Spleen (tissue), 11 donors: ENCODE measurements around the gene ZNF503. TPM values are rescaled to one million over a fixed set of nuclear protein-coding genes. Genes with fewer than 3 reads are reported as not detected.
A peak's percentile ranks its signal among the peaks of the same experiment; 100 is the strongest.

Experiments used
- DNase-seq: peaks from one replicate; pipeline ENCODE4 v3.0.0-alpha.2; 2020
- H3K27ac ChIP-seq, 8 donors: fragments of 200-600 bp; sonication (generic) in 7 of 8; 1 replicate in 4 of 8; 2 replicates in 4 of 8; pipeline versions ENCODE4 v1.5.0 to v1.8.0; 2016 to 2021; ENCODE audit warnings: inconsistent platforms in 4 of 8, mild to moderate bottlenecking in 4 of 8, moderate library complexity in 1 of 8
- H3K27me3 ChIP-seq, 7 donors: fragments of 200-600 bp; sonication (generic) in 6 of 7; replicated peaks in 1 of 7; 1 replicate in 4 of 7; 2 replicates in 3 of 7; pipeline versions ENCODE4 v1.5.0 to v1.8.0; 2016 to 2021; ENCODE audit warnings: inconsistent platforms in 3 of 7, mild to moderate bottlenecking in 1 of 7
- H3K36me3 ChIP-seq, 6 donors: fragments of 200-600 bp; sonication (generic) in 5 of 6; 1 replicate in 4 of 6; 2 replicates in 2 of 6; pipeline versions ENCODE4 v1.5.0 to v1.8.0; 2016 to 2021; ENCODE audit warnings: inconsistent platforms in 2 of 6
- H3K4me1 ChIP-seq, 6 donors: fragments of 200-600 bp; sonication (generic) in 5 of 6; 1 replicate in 3 of 6; 2 replicates in 3 of 6; pipeline versions ENCODE4 v1.5.0 to v1.8.0; 2016 to 2021; ENCODE audit warnings: inconsistent platforms in 3 of 6
- H3K4me3 ChIP-seq, 8 donors: fragments of 200-600 bp; sonication (generic) in 7 of 8; 1 replicate in 4 of 8; 2 replicates in 4 of 8; pipeline versions ENCODE4 v1.5.0 to v1.8.0; 2016 to 2021; ENCODE audit warnings: inconsistent platforms in 4 of 8, mild to moderate bottlenecking in 4 of 8, moderate library complexity in 2 of 8
- H3K9me3 ChIP-seq, 8 donors: fragments of 200-600 bp; sonication (generic) in 7 of 8; 1 replicate in 4 of 8; 2 replicates in 4 of 8; pipeline versions ENCODE4 v1.5.0 to v1.8.0; 2016 to 2021; ENCODE audit warnings: inconsistent platforms in 4 of 8
- POLR2A ChIP-seq, 3 donors: fragments of 450-650 bp; IDR thresholded peaks; one replicate each; pipeline ENCODE4 v1.5.1; 2017; ENCODE audit warnings: antibody characterized with exemption in 3 of 3, mild to moderate bottlenecking in 1 of 3
- POLR2AphosphoS5 ChIP-seq, 3 donors: sonication (generic); formaldehyde crosslinking; IDR thresholded peaks; one replicate each; pipeline ENCODE4 v1.5.1; 2017; ENCODE audit warnings: antibody characterized with exemption in 3 of 3
- WGBS, 5 donors: extraction: QIAGEN DNeasy Blood & Tissue Kit in 3 of 5; methylation state at CpG; one replicate each; pipeline versions ENCODE4 v1.1.5 to v1.1.7; 2013 to 2018; 5-methylcytosine and 5-hydroxymethylcytosine counted together
- intact Hi-C: fragments of 100-400 bp; cut with DNase I; formaldehyde crosslinking; loops from one replicate; pipeline ENCODE4 v1.15.0; 2023; ENCODE audit warnings: low total_unique reads
- polyA plus RNA-seq, 3 donors: library from polyadenylated mRNA; stranded (reverse); fragments of 200-250 nt; gene quantifications; one replicate each; pipeline ENCODE4 v1.2.1, GENCODE V29; 2013
- total RNA-seq, 7 donors: library from RNA; depleted of rRNA in 3 of 7; stranded (reverse); fragments of >200 nt in 3 of 7; fragmentation: NEBNext Ultra II Directional in 4 of 7; extraction: Animal tissue kit (Norgen Biotek cat#: 25700) in 4 of 7; gene quantifications; one replicate each; pipeline versions ENCODE4 v1.1.0 to v1.2.1, GENCODE V29; 2016 to 2021
- TF ChIP-seq, protein P1 (sequence below), 11 experiments: fragments of 200-600 bp in 7 of 11; fragments of 450-650 bp in 4 of 11; sonication (generic) in 4 of 11; IDR thresholded peaks in 8 of 11; conservative IDR thresholded peaks in 3 of 11; 1 replicate in 7 of 11; 2 replicates in 4 of 11; pipeline versions ENCODE4 v1.4.0 to v1.8.0; 2016 to 2021; ENCODE audit warnings: antibody characterized with exemption in 11 of 11, inconsistent platforms in 4 of 11, mild to moderate bottlenecking in 1 of 11
- donor health status: healthy with polysubstance abuse.
- donor health status: DM: no; HTN: no; CAD: no; lungs with moderate emphysema.
- donor health status: DM: no; HTN: no; CAD: no.
- donor health status: Bipolar disorder and iron deficiency.
- donor health status: healthy.
- donor health status: DM: no; HTN: no; CAD: no.
- donor health status: DM: yes; HTN: yes; CAD: no.

Gene ZNF503
- total and polyA plus RNA-seq, 10 donors: 3.2 to 25.6 (median 9.3) TPM

DNA sequence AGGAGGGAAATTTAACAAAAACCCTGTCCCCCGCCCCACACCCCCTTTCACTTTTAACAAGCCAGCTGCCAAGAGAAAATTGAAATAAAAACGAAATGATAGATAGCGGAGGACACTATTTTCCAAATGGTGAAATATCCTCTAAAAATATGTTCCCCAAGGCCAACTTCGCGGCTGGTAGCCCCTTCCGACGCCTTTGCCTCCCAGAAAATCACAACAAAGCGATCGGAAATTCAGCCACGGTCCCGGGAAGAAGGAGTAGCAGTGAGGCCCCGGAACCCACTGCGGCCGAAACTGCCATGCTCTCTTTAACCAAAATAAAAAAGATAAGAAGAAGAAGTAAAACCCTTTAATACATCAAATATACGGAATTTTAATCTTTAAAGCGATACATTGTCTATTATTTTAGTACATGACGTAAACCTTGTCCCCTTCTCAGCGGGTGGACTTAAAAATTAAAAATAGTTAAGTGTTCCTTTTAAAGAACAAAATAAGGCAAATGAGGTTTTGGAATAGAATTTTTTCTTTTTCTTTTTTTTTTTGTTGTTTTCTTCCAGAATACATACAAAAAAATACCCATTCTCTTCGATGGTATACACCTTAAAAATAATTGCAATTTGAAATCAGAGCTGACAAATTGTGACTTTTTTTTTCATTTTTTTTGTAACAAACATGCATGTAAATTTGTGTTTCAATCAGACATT lies 3.9 kb downstream of the ZNF503 start:
- DNase-seq: no peak
- Histone ChIP-seq H3K9me3 (no peaks in the 10 kb centered on the region), H3K36me3 (peaks cover 0 to 13% (median 0%) of the 10 kb centered on the region in 6 donors), H3K27me3 (peaks cover 0 to 100% (median 55%) of the 10 kb centered on the region in 7 donors), H3K27ac (peak overlapping the region; percentile 77 to 95 (median 90)), H3K4me1 (peaks cover 0 to 82% (median 63%) of the 10 kb centered on the region in 6 donors), H3K4me3 (peak overlapping the region; percentile 12 to 90 (median 58))
- intact Hi-C loops: loop anchor here (5.0 kb wide), 1 partner anchor 105 kb away; no protein-coding TSS in a partner anchor
- TF ChIP-seq POLR2A (IDR thresholded peaks at IDR 0.05) (no peak), POLR2AphosphoS5 (IDR thresholded peaks at IDR 0.05) (peak in 1 of 3 donors; percentile 20)
- TF ChIP-seq, protein P1, sequence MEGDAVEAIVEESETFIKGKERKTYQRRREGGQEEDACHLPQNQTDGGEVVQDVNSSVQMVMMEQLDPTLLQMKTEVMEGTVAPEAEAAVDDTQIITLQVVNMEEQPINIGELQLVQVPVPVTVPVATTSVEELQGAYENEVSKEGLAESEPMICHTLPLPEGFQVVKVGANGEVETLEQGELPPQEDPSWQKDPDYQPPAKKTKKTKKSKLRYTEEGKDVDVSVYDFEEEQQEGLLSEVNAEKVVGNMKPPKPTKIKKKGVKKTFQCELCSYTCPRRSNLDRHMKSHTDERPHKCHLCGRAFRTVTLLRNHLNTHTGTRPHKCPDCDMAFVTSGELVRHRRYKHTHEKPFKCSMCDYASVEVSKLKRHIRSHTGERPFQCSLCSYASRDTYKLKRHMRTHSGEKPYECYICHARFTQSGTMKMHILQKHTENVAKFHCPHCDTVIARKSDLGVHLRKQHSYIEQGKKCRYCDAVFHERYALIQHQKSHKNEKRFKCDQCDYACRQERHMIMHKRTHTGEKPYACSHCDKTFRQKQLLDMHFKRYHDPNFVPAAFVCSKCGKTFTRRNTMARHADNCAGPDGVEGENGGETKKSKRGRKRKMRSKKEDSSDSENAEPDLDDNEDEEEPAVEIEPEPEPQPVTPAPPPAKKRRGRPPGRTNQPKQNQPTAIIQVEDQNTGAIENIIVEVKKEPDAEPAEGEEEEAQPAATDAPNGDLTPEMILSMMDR (IDR thresholded peaks at IDR 0.05 in 8 of 11, conservative IDR thresholded peaks at IDR 0.05 in 3 of 11): no peak
- 64 to 84% (median 75%) methylated on average over 19 of the region's 19 CpGs for WGBS, 5 donors

DNA sequence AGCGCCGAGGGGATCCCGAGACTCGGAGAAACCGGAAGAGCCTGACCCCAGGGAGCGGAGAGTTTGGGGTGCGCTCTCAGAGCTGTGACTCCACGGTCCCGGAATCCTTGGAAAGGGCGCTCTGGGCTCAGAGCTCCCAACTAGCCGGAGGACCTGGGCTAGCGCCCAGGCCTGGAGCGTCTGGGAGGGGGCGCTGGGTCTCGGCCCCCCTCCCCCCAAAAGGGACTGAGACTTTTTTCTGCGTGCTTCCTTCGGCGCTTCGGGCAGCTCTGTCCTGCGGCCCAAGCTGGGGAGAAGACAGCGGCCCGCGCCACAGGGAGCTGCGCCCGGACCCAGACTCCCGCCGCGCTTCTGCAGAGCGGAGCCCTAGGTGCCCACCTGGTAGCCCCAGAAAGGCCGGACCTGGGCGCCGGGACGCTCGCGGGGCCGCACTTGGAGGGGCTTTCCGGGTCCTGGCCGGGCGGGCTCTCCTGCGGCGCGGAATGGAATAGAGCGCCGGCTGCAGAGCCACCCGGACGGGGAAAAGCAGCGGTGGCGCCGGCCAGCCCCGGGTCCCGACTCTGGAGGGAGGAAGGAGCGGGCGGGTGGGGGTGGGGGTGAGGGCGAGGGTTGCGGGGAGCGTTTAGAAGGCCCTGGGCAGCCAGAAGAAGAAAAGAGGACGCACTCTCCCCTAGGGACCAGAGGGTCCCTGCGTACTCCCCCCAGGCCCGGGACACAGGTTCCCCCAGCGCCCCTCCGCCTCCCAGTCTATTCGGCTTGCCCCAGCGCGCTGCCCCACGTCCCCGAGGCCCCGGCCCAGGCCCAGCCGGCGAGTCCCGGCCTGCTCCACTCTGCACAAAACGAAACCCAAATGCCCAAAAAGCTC lies 4.7 kb downstream of the ZNF503 start:
- Histone ChIP-seq H3K27ac (peak overlapping the region; percentile 77 to 95 (median 89)), H3K4me1 (peaks cover 0 to 74% (median 55%) of the 10 kb centered on the region in 6 donors), H3K4me3 (peak overlapping the region; percentile 21 to 90 (median 58)), H3K9me3 (no peaks in the 10 kb centered on the region), H3K36me3 (peaks cover 0 to 13% (median 0%) of the 10 kb centered on the region in 6 donors), H3K27me3 (peaks cover 0 to 99% (median 55%) of the 10 kb centered on the region in 7 donors)
- 13 to 25% (median 13%) methylated on average over 43 to 71 of the region's 71 CpGs for WGBS, 5 donors
- intact Hi-C loops: loop anchor here (5.0 kb wide), 1 partner anchor 105 kb away; no protein-coding TSS in a partner anchor
- DNase-seq: no peak
- TF ChIP-seq, protein P1 (IDR thresholded peaks at IDR 0.05 in 8 of 11, conservative IDR thresholded peaks at IDR 0.05 in 3 of 11): no peak
- peak in 2 of 3 donors; percentile 26 to 33 for TF ChIP-seq POLR2AphosphoS5 (IDR thresholded peaks at IDR 0.05)

DNA sequence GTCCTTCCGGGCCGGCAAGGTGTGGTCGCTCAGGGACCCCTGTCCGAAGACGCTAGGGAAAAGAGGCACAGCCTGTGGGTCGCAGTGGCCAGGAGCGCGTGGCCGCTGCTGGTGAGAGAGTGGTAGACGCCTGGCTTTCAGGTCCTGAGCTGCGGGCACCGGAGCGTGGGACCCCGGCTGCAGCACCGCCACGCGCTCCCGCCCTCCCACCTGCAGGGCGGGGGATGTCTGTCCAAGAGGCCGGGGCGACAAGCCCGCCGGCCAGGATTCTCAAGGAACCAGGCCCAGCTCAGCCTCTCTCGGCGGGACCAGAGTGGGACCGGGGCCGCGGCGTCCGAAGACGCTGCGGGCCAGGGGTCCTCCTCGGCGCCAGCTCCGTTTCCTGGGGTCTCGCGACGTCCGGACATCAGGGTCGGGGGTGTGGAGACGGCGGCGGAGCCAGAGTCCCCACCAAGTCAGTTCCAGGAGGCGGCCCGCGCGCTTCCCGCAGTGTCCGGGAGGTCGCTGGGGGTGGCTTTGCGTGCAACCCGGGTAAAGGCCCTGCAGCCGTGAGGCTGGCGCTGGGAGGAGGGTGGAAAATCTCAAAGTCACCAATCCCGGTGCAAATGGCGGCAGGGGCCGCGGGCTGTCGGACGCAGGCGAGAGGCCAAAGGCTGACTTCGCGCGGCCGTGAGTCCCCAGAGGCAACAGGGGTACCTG lies 5.5 kb downstream of the ZNF503 start:
- 14 to 28% (median 15%) methylated on average over 16 to 65 of the region's 65 CpGs for WGBS, 5 donors
- DNase-seq: no peak
- Histone ChIP-seq H3K9me3 (no peaks in the 10 kb centered on the region), H3K36me3 (peaks cover 0 to 13% (median 0%) of the 10 kb centered on the region in 6 donors), H3K27ac (peak overlapping the region; percentile 77 to 95 (median 89)), H3K4me1 (peaks cover 0 to 66% (median 48%) of the 10 kb centered on the region in 6 donors), H3K27me3 (peaks cover 0 to 91% (median 48%) of the 10 kb centered on the region in 7 donors), H3K4me3 (peak overlapping the region; percentile 21 to 90 (median 58))
- TF ChIP-seq POLR2A (IDR thresholded peaks at IDR 0.05): no peak
- TF ChIP-seq POLR2AphosphoS5 (IDR thresholded peaks at IDR 0.05): peak in 2 of 3 donors; percentile 52 to 68
- intact Hi-C loops: loop anchor here (5.0 kb wide), 1 partner anchor 104 kb away; no protein-coding TSS in a partner anchor
